RWPE2 (cell line): ENCODE measurements around the gene HTRA3.
A peak's percentile ranks its signal among the peaks of the same experiment; 100 is the strongest.

Experiments used
- ATAC-seq: fragments of 200-7000 bp; cut with Tn5 transposase; 3 replicates; pipeline ENCODE4 v1.9.1; 2021; ENCODE audit warnings: low read depth
- DNase-seq: peaks from one replicate; pipeline ENCODE4 v3.0.0-alpha.2; 2020; ENCODE audit warnings: low spot score
- H3K27ac ChIP-seq: fragments of 450-650 bp; 2 replicates; pipeline ENCODE4 v1.5.1; 2017; ENCODE audit warnings: mild to moderate bottlenecking; ENCODE audit not compliant: poor library complexity, severe bottlenecking
- H3K27me3 ChIP-seq: fragments of 250-450 bp; sonication (Bioruptor Pico); 2 replicates; pipeline ENCODE4 v1.5.1; 2021; ENCODE audit warnings: mild to moderate bottlenecking, moderate library complexity; ENCODE audit not compliant: insufficient read depth, poor library complexity, severe bottlenecking
- H3K36me3 ChIP-seq: fragments of 250-450 bp; sonication (Bioruptor Pico); 2 replicates; pipeline ENCODE4 v1.5.1; 2020; ENCODE audit warnings: low read depth, mild to moderate bottlenecking, moderate library complexity
- H3K4me1 ChIP-seq: fragments of 250-450 bp; sonication (Bioruptor Pico); 2 replicates; pipeline ENCODE4 v1.5.1; 2021; ENCODE audit warnings: mild to moderate bottlenecking, moderate library complexity; ENCODE audit not compliant: insufficient read depth, poor library complexity, severe bottlenecking
- H3K4me3 ChIP-seq: fragments of 250-450 bp; sonication (Bioruptor Pico); 2 replicates; pipeline ENCODE4 v1.5.1; 2021; ENCODE audit warnings: mild to moderate bottlenecking, moderate library complexity; ENCODE audit not compliant: severe bottlenecking
- H3K9me3 ChIP-seq: fragments of 250-450 bp; sonication (Bioruptor Pico); 2 replicates; pipeline ENCODE4 v1.5.1; 2021; ENCODE audit warnings: mild to moderate bottlenecking, moderate library complexity; ENCODE audit not compliant: severe bottlenecking
- TF ChIP-seq, protein P1 (sequence below): fragments of 450-650 bp; IDR thresholded peaks from one replicate; pipeline ENCODE4 v1.5.1; 2017; ENCODE audit warnings: mild to moderate bottlenecking, moderate library complexity; ENCODE audit not compliant: poor library complexity, severe bottlenecking

Gene HTRA3

DNA sequence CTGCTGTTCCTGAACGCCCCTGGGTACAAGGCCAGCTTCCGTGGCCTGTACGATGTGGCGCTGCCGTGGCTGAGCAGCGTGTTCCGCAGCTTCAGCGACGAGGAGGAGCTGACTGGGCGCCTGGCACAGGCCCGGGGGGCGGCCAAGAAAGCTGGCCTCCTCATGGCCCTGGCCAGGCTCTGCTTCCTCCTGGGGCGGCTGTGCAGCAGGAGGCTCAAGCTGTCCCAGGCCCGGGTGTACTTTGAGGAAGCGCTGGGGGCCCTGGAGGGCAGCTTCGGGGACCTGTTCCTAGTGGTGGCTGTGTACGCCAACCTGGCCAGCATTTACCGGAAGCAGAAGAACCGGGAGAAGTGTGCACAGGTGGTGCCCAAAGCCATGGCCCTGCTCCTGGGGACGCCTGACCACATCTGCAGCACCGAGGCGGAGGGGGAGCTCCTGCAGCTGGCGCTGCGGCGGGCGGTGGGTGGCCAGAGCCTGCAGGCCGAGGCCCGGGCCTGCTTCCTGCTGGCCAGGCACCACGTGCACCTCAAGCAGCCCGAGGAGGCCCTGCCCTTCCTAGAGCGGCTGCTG is 42.3 kb upstream of the HTRA3 start:
- H3K4me3 ChIP-seq: no peak overlapping the region
- TF ChIP-seq, protein P1, sequence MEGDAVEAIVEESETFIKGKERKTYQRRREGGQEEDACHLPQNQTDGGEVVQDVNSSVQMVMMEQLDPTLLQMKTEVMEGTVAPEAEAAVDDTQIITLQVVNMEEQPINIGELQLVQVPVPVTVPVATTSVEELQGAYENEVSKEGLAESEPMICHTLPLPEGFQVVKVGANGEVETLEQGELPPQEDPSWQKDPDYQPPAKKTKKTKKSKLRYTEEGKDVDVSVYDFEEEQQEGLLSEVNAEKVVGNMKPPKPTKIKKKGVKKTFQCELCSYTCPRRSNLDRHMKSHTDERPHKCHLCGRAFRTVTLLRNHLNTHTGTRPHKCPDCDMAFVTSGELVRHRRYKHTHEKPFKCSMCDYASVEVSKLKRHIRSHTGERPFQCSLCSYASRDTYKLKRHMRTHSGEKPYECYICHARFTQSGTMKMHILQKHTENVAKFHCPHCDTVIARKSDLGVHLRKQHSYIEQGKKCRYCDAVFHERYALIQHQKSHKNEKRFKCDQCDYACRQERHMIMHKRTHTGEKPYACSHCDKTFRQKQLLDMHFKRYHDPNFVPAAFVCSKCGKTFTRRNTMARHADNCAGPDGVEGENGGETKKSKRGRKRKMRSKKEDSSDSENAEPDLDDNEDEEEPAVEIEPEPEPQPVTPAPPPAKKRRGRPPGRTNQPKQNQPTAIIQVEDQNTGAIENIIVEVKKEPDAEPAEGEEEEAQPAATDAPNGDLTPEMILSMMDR: no peak
- H3K4me1 ChIP-seq: peaks cover 5% of the 10 kb centered on the region
- DNase-seq: no peak
- no peaks in the 10 kb centered on the region for H3K9me3 ChIP-seq
- peaks cover 91% of the 10 kb centered on the region for H3K36me3 ChIP-seq
- no peaks in the 10 kb centered on the region for H3K27me3 ChIP-seq
- H3K27ac ChIP-seq: no peak overlapping the region
- ATAC-seq: no peak

DNA sequence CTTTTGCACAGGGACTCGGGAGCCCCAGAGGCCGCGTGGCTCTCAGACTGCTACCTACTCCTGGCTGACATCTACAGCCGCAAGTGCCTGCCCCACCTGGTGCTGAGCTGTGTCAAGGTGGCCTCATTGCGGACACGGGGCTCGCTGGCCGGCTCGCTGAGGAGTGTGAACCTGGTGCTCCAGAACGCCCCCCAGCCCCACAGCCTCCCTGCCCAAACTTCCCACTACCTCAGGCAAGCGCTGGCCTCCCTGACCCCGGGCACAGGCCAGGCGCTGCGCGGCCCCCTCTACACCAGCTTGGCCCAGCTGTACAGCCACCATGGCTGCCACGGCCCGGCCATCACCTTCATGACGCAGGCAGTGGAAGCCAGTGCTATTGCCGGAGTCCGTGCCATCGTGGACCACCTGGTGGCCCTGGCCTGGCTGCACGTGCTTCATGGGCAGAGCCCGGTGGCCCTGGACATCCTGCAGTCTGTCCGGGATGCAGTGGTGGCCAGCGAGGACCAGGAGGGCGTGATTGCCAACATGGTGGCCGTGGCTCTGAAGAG is 41.7 kb upstream of the HTRA3 start:
- Histone ChIP-seq H3K9me3 (no peaks in the 10 kb centered on the region), H3K4me3 (no peak overlapping the region), H3K4me1 (peaks cover 5% of the 10 kb centered on the region), H3K36me3 (peaks cover 91% of the 10 kb centered on the region), H3K27ac (peak overlapping the region; percentile 30), H3K27me3 (no peaks in the 10 kb centered on the region)
- ATAC-seq (no peak; the same call in 2 of the 3 replicates), DNase-seq (no peak)
- TF ChIP-seq, protein P1: no peak

GRCh38 chr4:8228319-8229250 is 41.0 kb upstream of the HTRA3 start:
- DNase-seq: no peak
- TF ChIP-seq, protein P1: no peak
- peak; percentile 53 for ATAC-seq
- Histone ChIP-seq H3K36me3 (peaks cover 91% of the 10 kb centered on the region), H3K9me3 (no peaks in the 10 kb centered on the region), H3K4me3 (no peak overlapping the region), H3K27ac (peak overlapping the region; percentile 30), H3K4me1 (peaks cover 5% of the 10 kb centered on the region), H3K27me3 (no peaks in the 10 kb centered on the region)

DNA sequence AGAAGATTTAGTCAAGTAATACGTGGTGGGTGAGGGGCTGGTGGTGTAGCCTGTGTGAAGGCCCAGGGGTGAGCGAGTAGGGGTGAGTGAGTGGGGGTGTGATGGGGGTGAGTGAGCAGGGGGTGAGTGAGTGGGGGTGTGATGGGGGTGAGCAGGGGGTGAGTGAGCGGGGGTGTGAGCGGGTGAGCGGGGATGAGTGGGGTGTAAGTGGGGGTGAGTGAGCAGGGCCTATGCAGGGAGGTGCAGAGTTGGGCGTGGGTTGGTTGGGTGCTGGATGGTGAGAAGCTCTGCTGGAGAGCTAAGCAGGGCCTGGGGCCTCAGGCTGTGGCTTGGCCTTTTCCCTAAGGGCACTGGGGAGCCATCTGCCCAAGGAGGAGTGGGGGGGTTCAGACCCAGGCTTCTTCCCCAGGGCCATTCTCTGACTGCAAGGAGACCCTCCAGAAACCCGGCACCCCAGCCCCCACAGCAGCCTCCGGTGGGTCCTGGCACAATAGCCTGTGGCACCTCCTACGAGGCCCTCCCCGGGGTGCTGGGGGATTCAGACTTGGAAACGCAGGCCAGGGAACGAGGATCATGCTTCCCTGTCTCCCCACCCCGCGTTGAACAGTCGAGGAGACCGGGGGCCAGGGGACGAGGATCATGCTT is 40.1 kb upstream of the HTRA3 start:
- Histone ChIP-seq H3K9me3 (no peaks in the 10 kb centered on the region), H3K27ac (no peak overlapping the region), H3K4me3 (no peak overlapping the region), H3K4me1 (peaks cover 5% of the 10 kb centered on the region), H3K27me3 (no peaks in the 10 kb centered on the region), H3K36me3 (peaks cover 91% of the 10 kb centered on the region)
- ATAC-seq: no peak
- TF ChIP-seq, protein P1: no peak
- DNase-seq: no peak
